ENCODE measurements around the gene SELENOV. TPM values are rescaled to one million over a fixed set of nuclear protein-coding genes. Genes with fewer than 3 reads are reported as not detected.

Gene SELENOV
- total RNA-seq, 1 donor from 2014 or later: not detected

DNA sequence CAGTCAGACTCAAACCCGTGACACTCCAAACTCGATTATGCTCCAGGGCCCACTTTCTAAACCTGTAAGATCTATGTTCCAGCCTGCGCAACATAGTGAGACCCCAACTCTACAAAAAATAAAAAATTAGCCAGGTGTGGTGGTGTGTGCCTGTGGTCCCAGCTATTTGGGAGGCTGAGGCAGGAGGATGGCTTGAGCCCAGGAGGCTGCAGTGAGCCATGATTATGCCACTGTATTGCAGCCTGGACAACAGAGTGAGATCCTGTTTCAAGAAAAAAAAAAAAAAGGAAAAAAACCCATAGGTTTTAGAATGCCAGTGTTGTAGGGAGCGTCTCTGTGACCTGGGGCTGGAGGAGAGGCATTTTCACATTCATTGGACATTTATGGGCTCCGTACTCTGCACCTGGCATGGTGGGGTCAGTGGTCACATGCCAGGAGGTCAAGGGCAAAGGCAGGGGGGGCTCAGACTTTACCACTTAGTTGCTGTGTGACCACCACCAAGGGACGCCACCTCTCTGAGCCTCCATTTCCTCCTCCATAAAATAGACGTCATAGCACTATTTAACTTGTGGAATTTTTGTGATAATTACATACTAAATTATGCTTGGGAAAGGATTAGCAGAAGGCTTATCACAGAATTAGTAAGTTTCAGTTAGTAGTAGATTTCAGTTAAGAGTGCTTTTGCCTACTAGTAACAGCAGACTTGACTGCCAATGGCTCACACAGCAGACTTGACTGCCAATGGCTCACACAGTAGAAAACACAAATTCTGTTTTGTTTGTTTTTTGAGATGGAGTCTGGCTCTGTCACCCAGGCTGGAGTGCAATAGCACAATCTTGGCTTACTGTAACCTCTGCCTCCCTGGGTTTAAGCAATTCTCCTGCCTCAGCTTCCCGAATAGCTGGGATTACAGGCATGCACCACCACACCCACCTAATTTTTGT, 5.9 kb downstream of the SELENOV start:
- no peak for ATAC-seq

DNA sequence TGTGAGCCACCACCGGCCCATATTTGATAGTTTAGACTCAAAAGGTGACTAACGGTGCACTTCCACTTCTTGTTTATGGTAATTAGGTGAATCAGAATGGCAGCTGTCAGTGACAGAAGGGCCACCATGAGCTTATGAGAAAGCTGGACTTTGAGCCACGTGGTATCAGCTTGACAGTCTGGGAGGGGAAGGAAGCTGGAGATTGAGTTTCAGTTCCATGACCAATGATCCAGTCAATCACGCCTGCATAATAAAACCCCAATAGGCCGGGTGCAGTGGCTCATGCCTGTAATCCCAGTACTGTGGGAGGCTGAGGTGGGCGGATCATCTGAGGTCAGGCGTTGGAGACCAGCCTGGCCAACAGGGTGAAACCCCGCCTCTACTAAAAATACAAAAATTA, 9.6 kb downstream of the SELENOV start:
- ATAC-seq: no peak

DNA sequence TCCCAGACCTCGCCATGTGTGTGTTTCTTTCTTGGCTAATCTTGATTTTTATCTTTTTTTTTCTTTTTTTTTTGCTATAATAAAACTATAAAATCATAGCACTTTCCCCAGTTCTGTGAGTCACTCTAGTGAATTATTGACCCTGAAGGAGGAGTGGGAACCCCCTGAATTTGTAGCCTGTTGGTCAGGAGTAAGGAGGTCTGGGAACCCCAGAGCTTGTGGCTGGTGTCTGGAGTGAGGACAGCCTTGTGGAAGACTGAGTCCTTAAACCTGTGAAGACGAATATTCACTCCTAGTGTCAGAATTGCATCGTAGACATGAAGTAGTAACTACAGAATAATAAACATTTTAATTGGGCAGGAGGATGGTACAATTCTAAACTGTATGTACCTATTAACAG, 10.3 kb downstream of the SELENOV start:
- ATAC-seq: no peak

DNA sequence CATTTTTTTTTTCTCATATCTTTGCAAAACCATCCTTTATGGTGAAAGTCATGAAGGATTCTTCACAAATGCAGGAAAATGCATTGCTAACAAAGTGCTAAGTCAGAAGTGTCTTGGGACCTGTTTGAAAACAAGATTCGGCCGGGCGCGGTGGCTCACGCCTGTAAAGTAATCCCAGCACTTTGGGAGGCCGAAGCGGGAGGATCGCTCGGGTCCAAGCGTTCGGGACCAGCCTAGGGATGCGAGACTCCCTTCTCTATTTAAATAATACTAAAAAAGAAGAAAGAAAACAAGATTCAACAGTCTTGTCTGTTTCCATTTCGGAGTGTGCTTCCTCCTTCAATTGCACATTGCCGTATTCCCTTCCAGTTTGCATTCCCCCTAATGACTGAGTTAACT, 16.9 kb downstream of the SELENOV start:
- no peak for ATAC-seq

DNA sequence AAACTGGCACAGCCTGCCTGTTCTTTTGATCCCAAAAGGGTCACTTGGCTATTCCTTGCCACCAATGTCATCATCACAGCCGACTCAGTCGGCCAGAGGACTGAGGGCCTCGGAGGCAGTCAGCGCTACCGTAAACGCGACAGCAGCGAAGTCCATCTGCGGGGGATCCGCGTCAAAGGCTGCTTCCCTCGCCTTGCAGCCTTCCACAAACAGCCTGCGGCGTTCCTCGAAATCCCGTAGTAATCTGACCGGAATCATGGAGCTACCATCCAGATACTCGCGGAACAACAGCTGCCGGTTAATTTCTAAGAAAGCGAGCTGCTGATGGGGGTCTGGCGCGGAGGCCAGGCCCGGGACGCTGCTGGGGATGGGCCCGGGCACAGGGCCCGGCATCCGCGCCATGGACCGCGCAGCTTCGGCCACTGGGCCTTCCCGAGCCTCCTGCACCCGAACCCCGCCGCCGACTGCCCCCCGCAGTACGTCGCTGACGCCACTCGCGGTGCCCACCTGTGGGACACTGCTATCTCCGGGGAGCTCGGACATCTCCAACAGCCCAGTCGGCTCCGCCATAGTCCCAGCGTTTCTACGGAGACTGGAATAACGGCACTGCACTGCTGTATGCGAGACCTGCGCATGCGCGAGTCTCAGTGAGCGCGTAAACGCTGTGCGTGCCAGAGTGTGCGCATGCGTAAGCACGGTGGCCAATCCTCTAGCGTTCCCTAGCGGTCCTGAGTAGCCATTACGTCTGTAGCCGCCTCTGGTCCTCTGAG, 17.5 kb downstream of the SELENOV start, which contains the start of gene EID2B:
Gene EID2B, minus strand, starts transcription at position 620 of the 770 bp plus-strand sequence. Its CDS starts 50 bp downstream, at position 570.
- peak; percentile 99 for ATAC-seq

DNA sequence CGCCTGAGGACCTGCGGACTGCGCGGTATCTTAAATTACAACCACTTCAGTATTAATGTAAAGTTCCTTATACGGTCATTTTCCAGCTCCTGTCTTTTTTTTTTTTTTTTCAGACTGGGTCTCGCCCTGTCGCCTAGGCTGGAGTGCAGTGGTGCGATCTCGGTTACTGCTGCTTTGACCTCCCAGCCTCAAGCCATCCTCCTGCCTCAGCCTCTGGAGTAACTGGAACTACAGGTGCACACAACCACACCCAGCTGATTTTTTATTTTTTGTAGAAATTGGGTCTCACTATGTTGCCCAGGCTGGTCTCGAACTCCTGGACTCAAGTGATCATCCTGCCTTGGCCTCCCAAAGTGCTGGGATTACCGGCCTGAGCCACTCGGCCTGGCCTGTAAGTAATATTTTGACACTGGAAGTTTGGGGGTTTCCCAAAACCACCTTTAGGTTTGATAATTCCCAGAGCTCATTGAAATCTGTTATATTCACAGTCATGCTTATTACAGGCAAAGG, 18.1 kb downstream of the SELENOV start:
- no peak for ATAC-seq

DNA sequence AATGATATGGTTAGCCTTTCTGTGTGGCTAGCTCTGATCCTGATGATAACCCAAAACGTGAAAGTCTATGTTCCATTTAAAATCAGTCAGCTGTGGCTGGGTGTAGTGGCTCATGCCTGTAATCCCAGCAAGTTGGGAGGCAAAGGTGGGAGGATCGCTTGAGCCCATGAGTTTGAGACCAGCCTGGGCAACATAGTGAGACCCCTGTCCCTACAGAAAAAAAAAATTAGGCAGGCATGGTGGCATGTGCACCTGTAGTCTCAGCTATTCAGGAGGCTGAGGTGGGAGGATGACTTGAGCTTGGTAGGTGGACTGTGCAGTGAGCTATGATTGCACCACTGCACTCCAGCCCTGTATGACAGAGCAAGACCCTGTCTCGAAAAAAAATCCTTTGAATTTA, 18.9 kb downstream of the SELENOV start:
- ATAC-seq: no peak

DNA sequence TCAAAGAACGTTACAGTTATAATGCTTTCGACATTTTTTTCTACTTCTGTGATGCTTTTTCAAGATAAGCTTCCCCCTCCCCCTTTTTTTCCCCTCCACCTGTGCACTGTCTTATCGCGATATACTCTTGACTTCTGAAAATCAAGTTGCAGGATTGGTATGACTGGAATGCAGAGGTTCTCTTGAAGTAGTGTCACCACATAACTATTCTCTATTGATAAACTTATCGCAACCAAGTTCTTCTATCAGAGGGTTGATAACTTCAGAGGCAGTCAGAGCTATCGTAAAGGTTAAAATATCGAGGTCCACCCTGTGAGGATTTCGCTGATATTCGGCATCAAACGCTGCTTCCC, 24.2 kb downstream of the SELENOV start:
- ATAC-seq: no peak

DNA sequence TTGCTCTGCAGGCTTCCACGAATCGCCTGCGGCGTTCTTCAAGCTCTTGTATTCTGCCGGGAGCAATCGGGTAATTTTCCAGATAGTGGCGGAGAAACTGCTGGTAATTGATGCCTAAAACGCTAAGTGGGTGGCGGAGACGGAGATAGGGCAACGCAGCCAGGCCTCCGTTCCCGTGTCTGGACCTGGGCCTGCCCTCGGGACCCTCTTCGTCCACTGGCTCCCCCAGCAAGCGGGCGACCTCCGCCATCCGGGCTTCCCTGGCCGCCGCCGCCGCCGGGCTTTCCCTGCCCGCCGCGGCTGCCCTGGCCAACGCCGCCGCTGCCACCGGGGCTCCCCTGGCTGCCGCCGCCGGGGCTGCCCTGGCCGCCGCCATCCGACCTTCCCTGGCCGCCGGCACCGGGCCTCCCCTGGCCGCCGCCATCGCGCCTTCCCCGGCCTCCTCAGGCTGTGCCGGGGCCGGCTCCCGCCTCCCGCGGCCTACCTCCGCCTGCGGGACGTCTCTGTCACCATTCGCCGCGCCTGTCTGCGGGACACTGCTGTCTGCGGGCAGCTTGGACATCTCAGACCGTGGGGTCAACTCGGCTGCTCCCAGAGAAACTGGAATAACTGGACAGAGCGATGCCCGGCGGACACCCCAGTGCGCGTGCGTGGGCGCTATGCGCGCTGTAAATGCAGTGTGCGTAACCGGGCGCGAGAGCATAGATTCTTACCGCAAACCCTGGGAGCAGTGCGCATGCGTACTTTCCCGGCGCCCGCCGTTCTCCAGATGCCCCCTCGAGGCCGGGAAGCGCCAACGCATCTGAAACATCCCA, 24.8 kb downstream of the SELENOV start, which contains the start of gene EID2:
Gene EID2, minus strand, starts transcription at position 644 of the 815 bp plus-strand sequence. Its CDS starts 82 bp downstream, at position 562.
- ATAC-seq: peak; percentile 98

DNA sequence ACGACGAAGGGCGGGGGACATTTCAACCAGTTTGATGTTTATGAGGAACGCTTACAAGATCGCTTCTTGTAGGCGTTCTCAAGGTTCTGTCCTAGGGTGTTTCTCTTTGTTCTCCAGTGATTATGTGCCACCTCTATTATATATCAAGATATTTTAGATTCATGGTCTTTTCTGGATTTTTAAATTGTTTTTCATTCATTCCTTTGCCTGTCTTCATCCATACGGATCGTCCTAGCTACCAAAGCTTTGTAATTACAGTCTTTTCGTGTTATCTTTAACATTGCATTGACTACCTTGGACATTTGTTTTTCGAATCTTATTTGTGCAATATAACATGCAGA, 25.4 kb downstream of the SELENOV start:
- ATAC-seq: no peak

DNA sequence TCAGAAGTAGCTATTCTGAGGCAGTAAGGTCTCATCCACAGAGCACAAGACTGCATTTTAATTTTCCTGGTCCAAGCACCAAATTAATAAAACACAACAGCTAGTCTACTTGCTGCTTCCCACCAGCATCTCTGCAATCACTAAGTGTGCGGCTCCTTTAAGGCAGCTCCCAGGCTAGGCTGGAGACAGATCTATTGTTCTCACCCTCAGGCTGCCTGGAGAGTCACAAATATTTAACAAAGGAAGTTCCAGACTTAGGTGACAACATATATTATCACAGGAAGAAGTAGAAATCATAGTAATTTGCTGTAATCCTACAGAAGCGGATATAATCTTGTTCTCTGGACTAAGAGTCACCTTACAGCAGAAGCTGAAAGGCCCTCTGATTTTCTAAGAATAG, 27.3 kb downstream of the SELENOV start:
- ATAC-seq: no peak

DNA sequence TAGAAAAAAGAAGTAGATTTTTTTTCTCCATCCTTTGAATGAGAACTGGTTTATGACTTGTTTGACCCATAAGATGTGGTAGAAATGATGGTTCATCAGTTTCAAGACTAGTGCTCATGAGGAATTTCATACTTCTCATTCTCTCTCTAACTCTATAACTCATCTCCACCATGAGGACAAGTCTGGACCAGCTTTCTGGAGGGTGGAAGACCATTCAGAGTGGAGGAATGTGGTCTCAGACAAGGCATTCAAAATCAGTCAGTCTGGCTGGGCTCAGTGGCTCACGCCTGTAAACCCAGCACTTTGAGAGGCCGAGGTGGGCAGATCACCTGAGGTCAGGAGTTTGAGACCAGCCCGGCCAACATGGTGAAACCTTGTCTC, 28.5 kb downstream of the SELENOV start:
- ATAC-seq: no peak

DNA sequence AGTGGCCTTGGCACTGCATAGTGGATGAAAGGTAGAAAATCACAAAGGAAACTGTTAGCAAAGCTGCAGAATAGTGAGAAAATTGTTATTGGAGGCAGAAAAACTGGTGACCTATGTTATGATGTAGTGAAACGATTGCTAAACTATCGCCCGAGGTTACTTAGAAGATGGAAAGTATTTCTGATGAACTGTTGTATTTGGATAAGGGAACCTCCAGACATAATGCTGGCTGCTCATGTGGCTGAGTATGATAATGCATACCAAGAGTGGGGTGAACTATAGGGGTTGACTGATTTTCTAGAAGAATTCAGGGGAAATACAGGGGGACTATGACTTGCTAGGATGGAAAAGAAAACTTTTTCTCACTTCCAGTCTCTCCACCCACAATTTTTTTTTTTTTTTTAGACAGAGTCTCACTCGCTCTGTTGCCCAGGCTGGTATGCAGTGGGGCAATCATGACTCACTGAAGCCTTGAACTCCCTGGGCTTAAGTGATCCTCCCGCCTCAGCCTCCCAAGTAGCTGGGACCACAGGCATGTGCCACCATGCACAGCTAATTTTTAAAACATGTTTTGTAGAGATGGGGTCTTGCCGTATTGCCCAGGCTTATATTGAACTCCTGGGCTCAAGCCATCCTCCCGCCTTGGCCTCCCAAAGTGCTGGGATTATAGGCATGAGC, 29.4 kb downstream of the SELENOV start:
- no peak for ATAC-seq

DNA sequence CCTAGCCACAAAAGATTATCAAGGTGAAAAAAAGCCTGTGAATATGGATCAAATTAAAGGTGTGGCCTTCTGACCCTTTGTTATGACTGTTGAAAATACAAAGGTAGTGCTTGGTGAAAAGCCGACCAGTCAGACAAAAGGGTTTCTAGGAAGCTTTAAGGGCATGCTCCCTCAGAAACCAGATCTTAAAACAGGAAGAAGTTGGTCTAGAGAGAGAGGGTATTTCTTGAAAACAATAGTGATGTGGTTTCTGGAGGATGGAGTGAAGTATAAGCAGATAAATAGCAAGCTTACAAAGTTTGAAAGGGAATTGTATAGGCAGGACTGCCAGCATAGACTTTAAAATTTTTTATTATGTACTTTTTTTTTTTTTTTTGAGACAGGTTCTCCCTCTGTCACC, 30.0 kb downstream of the SELENOV start:
- no peak for ATAC-seq

DNA sequence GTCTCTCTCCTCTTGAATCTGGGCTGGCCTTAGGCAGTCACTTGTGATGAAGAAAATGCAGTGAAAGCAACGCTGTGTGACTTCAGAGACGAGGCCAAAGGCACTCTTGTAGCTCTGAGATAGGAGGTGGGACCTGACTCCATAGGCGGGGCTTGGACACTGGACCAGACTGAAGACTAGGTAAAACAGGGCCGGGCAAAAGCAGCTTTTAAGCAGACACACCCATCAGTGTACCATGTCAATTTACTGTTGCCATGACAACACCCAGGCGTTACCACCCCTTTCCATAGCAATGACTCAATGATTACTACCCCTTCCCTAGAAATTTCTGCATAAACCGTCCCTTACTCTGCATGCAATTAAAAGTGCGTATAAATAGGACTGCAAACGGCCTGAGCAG, 31.7 kb downstream of the SELENOV start:
- peak; percentile 48 for ATAC-seq

DNA sequence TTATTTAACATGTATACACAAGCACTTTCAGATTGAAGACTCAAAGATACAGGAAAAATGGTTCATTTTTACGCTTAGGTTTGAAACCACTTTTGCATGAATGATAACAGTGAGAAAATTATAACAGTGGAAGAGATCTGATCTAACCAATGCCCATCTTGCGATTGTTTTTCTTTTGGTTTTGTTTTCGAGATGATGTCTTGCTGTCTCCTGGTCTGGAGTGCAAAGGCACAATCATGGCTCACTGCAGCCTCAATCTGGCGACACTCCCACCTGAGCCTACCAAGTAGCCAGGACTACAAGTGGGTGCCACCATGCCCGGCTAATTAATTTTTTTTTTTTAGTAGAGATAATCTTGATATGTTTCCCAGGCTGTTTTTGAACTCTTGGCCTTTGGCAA, 35.3 kb downstream of the SELENOV start:
- no peak for ATAC-seq

DNA sequence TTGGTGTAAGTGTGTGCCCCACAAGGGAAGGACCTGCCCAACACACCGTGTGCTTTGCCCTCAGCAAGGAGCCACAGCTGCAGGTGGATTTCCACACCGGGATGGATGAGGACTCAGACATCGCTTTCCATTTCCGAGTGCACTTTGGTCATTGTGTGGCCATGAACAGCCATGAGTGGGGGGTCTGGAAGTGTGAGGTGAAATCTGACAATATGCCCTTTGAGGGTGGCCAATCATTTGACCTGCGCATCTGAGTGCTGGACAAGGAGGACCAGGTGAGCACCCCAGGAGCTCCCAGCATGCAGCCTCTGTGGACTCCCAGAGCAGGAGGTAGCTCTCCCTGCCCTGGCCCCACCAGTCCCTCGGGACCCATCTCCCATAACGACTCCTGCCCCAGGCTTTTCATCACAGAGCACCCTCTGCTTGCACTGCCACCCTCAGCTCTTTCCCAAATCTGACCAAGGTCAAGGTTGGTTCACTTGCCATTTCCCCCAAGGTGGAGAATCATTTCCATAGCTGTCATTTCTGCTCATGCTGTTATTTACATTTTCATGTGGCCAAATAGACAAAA, 38.2 kb downstream of the SELENOV start:
- no peak for ATAC-seq

DNA sequence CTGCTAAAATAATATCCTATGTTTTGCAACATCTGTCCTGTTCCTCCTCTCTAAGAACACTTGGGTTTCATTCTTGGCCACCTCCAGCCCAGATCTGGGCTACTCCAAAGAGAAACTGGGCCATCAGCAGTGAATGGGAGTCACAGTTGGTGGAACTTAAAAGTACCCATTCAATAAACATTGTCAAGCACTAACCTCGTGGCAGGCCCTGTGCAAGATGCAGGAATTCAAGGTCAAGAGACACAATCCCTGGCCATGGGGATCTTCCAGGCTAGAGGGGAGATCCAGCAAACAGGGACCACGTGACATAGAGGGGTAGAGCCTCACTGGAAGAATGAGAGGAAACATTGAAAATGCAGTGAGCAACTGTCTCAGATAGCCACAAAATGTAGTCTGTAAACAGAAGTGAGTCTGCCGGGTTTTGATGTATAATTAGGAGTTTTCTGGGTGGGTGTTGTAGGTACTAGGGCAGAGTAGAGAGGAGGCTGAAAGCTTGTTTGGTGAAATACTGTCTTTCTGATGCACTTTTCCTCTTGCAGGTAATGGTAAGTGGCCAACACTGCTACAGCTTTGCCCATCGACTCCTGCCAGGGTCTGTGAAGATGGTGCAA, 39.9 kb downstream of the SELENOV start:
- ATAC-seq: no peak

DNA sequence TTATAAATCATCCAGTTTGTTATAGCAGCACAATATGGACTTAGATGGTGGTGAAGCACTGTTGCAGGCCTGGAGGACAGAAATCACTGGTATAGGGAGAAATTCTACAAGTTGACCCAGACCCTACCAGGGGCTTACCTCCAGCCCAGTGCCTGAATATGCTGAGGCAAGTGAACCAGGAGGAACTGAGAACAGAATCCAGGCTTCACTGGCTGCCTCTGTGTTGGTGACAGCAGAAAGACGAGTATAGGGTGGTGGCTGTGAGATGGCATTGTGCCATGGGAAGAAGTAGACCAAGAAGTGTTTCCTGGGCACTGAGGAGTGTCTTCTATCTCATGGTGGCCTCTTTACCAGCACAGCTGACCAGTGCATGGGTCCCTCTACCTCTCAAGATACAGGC, 40.9 kb downstream of the SELENOV start:
- ATAC-seq: no peak

DNA sequence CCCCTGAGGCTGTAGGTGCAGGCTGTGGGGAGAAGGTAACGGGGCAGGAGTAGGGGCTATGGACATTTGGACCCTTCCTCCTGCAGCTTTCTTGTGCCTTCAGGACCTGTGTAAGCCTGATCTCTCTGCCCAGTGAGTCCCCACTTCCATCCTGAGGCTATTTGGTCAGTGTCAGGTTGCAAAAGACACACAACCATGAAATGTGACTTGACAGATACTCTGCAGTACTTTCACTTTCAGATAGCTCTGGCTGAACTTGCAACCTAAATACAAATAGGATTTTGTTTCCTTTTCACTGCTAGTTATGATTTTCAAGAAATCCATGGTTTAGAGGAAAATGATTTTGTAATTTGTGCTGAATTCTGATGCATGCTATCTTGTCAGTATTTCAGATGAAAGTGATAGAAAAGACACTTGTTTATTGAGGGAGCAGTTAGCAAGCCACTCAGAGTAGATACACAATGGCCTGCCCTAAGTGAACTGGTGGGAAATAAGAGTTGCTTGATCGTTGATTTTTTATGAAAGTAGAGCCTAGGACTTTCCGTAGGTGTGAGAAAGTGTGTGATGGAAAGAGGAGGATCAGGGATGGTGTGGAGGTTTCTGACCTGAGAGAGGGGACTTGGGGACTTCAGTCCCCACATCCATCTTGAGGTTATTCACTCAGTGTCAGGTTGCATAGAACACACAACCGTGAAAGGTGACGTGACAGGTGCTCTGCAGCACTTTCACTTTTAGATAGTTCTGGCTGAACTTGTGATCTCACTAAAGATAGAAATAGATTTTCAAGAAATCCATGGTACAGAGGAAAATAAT, 43.1 kb downstream of the SELENOV start:
- no peak for ATAC-seq

All from esophagus mucosa (tissue), 1 donor.